ENCODE results near the gene TAC4. TPM values are rescaled to one million over a fixed set of nuclear protein-coding genes. Genes with fewer than 3 reads are reported as not detected.
A peak's percentile ranks its signal among the peaks of the same experiment; 100 is the strongest.

The TAC4 gene
- total and polyA plus RNA-seq, 2 donors (not counting 3 experiments of a cell fraction or from before 2014, with no cell fraction given): 0.19 TPM; not detected in 1

DNA sequence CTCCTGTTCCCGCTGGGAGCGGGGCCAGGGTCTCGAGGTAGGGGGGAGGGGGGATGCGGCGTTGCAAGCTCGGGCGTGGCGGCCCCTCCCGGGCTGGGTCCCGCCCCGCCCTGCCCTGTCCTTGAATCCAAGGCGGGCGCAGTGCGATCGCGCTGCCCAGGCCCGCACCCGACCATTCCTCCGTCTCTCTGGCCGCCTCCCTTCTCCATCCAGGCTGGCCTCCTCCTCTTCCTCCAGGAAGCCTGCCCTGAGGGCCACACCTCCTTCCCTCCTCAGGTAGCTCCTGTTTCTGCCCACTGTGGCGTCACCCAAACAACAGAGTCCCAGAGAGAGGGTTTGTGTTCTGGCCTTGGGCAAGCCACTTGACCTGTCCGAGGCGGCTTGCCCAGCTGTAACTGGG is 43.0 kb upstream of the TAC4 start:
- no peak for FAIRE-seq
- TF ChIP-seq, protein P1, sequence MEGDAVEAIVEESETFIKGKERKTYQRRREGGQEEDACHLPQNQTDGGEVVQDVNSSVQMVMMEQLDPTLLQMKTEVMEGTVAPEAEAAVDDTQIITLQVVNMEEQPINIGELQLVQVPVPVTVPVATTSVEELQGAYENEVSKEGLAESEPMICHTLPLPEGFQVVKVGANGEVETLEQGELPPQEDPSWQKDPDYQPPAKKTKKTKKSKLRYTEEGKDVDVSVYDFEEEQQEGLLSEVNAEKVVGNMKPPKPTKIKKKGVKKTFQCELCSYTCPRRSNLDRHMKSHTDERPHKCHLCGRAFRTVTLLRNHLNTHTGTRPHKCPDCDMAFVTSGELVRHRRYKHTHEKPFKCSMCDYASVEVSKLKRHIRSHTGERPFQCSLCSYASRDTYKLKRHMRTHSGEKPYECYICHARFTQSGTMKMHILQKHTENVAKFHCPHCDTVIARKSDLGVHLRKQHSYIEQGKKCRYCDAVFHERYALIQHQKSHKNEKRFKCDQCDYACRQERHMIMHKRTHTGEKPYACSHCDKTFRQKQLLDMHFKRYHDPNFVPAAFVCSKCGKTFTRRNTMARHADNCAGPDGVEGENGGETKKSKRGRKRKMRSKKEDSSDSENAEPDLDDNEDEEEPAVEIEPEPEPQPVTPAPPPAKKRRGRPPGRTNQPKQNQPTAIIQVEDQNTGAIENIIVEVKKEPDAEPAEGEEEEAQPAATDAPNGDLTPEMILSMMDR (IDR thresholded peaks at IDR 0.05; ENCODE audit: extremely low read depth in 1 of 2, insufficient read depth in 1 of 2, low read depth in 1 of 2, low read length in 2 of 2): no peak
- TF ChIP-seq EZH2 (IDR thresholded peaks at IDR 0.05; ENCODE audit: borderline replicate concordance, low read depth, low read length, severe bottlenecking) (peak; percentile 73), POLR2AphosphoS5 (IDR thresholded peaks at IDR 0.05; ENCODE audit: insufficient read depth, low read depth, low read length) (no peak), GATA2 (IDR thresholded peaks at IDR 0.05; ENCODE audit: insufficient read depth, insufficient read length, low read depth, low read length) (no peak)
- no peaks in the 10 kb centered on the region for H4K20me1 ChIP-seq (replicated peaks; ENCODE audit: control insufficient read depth, extremely low read depth, insufficient read depth, low read length)
- no peak overlapping the region for H2AFZ ChIP-seq (ENCODE audit: low read depth, low read length)
- H3K4me3 ChIP-seq (replicated peaks in 1 of 3; ENCODE audit: insufficient read depth in 1 of 3, low read depth in 1 of 3, low read length in 3 of 3): no peak overlapping the region
- dilution Hi-C loops (cut with MboI; ENCODE audit: extremely low pct_ligation_motif_present, low sequenced_read_pairs): no loop called here
- H3K4me1 ChIP-seq (ENCODE audit: control insufficient read depth, extremely low read depth, insufficient read depth, low read length): no peaks in the 10 kb centered on the region
- DNase-seq (ENCODE audit: low read depth, low spot score): no peak
- peaks cover 50 to 51% of the 10 kb centered on the region in 2 experiments for H3K27me3 ChIP-seq (ENCODE audit: control insufficient read depth in 2 of 2, insufficient read depth in 2 of 2, low read length in 2 of 2)
- intact Hi-C loops (cut with micrococcal nuclease): no loop called here
- H3K9ac ChIP-seq (replicated peaks; ENCODE audit: extremely low read depth, insufficient read depth, low read length): no peak overlapping the region
- H3K9me3 ChIP-seq (replicated peaks; ENCODE audit: control insufficient read depth, insufficient read depth, low read length): no peaks in the 10 kb centered on the region
- no peak overlapping the region for H3K27ac ChIP-seq (ENCODE audit: insufficient read depth, low read depth, low read length)
- no peaks in the 10 kb centered on the region for H3K9me1 ChIP-seq (replicated peaks; ENCODE audit: control insufficient read depth, extremely low read depth, insufficient read depth, low read length)
- H3K79me2 ChIP-seq (ENCODE audit: control insufficient read depth, insufficient read depth, low read length): no peaks in the 10 kb centered on the region
- no peak overlapping the region for H3K4me2 ChIP-seq (ENCODE audit: insufficient read depth, low read length)
- ChIA-PET POLR2A (no interaction called here), CTCF (interaction anchor here (3.0 to 7.3 kb wide), 2 partner anchors 10 to 107 kb away, joined by 9 to 29 read pairs; no protein-coding TSS in a partner anchor)
- H3K36me3 ChIP-seq (ENCODE audit: control insufficient read depth in 2 of 2, extremely low read depth in 1 of 2, insufficient read depth in 2 of 2, low read length in 2 of 2): no peaks in the 10 kb centered on the region
- no TSS peak for BruUV-seq (replicated peaks)
